Sigmoid colon (tissue), 7 donors: Measurements from ENCODE around the gene LRFN2. TPM values are rescaled to one million over a fixed set of nuclear protein-coding genes. Genes with fewer than 3 reads are reported as not detected.

Source experiments
- DNase-seq: peaks from one replicate; pipeline ENCODE4 v3.0.0-alpha.2; 2019
- H3K27ac ChIP-seq, 4 donors: fragments of 200-600 bp; sonication (generic); one replicate each; pipeline ENCODE4 v1.5.1; 2016 to 2019; ENCODE audit warnings: mild to moderate bottlenecking in 1 of 4
- H3K27me3 ChIP-seq, 3 donors: fragments of 200-600 bp; sonication (generic); one replicate each; pipeline ENCODE4 v1.5.1; 2019; ENCODE audit warnings: mild to moderate bottlenecking in 1 of 3
- H3K36me3 ChIP-seq, 4 donors: fragments of 200-600 bp; sonication (generic); one replicate each; pipeline ENCODE4 v1.5.1; 2016 to 2019
- H3K4me1 ChIP-seq, 4 donors: fragments of 200-600 bp; sonication (generic); one replicate each; pipeline ENCODE4 v1.5.1; 2017 to 2019
- H3K4me3 ChIP-seq, 4 donors: fragments of 200-600 bp; sonication (generic); one replicate each; pipeline ENCODE4 v1.5.1; 2017 to 2019; ENCODE audit warnings: mild to moderate bottlenecking in 2 of 4, moderate library complexity in 1 of 4
- H3K9me3 ChIP-seq, 4 donors: fragments of 200-600 bp in 3 of 4; sonication (generic) in 3 of 4; one replicate each; pipeline versions ENCODE4 v1.5.1 to v1.6.1; 2013 to 2019
- CTCF ChIP-seq, 4 experiments: fragments of 450-650 bp in 3 of 4; fragments of 200-600 bp in 1 of 4; IDR thresholded peaks; one replicate each; pipeline ENCODE4 v1.5.1; 2016 to 2019; ENCODE audit warnings: antibody characterized with exemption in 4 of 4, mild to moderate bottlenecking in 3 of 4, moderate library complexity in 2 of 4
- EP300 ChIP-seq, 4 donors: sonication (generic); formaldehyde crosslinking; IDR thresholded peaks; one replicate each; pipeline ENCODE4 v1.6.1; 2017; ENCODE audit warnings: antibody characterized with exemption in 4 of 4
- POLR2A ChIP-seq, 2 donors: fragments of 450-650 bp; IDR thresholded peaks; one replicate each; pipeline ENCODE4 v1.6.1; 2016; ENCODE audit warnings: antibody characterized with exemption in 2 of 2, mild to moderate bottlenecking in 2 of 2, moderate library complexity in 2 of 2
- POLR2AphosphoS5 ChIP-seq, 4 donors: sonication (generic); formaldehyde crosslinking; IDR thresholded peaks; one replicate each; pipeline ENCODE4 v1.6.1; 2017; ENCODE audit warnings: antibody characterized with exemption in 4 of 4
- WGBS, 2 donors: extraction: QIAGEN DNeasy Blood & Tissue Kit; methylation state at CpG; one replicate each; pipeline ENCODE4 v1.1.7; 2013; 5-methylcytosine and 5-hydroxymethylcytosine counted together
- intact Hi-C: fragments of 100-400 bp; cut with DNase I; formaldehyde crosslinking; loops from one replicate; pipeline ENCODE4 v1.15.1; 2023
- polyA plus RNA-seq, 3 donors: library from polyadenylated mRNA; stranded (reverse); fragments of 200-250 nt; gene quantifications; one replicate each; pipeline ENCODE4 v1.2.3, GENCODE V29; 2013
- total RNA-seq, 4 donors: library from RNA; depleted of rRNA; stranded (reverse); fragments of >200 nt; gene quantifications; one replicate each; pipeline ENCODE4 v1.1.0, GENCODE V29; 2016
- donor health status: healthy with polysubstance abuse.
- donor health status: Bipolar disorder and iron deficiency.
- donor health status: healthy.

Gene LRFN2
- total and polyA plus RNA-seq, 7 donors: 0.10 to 0.60 (median 0.49) TPM; not detected in 4

DNA sequence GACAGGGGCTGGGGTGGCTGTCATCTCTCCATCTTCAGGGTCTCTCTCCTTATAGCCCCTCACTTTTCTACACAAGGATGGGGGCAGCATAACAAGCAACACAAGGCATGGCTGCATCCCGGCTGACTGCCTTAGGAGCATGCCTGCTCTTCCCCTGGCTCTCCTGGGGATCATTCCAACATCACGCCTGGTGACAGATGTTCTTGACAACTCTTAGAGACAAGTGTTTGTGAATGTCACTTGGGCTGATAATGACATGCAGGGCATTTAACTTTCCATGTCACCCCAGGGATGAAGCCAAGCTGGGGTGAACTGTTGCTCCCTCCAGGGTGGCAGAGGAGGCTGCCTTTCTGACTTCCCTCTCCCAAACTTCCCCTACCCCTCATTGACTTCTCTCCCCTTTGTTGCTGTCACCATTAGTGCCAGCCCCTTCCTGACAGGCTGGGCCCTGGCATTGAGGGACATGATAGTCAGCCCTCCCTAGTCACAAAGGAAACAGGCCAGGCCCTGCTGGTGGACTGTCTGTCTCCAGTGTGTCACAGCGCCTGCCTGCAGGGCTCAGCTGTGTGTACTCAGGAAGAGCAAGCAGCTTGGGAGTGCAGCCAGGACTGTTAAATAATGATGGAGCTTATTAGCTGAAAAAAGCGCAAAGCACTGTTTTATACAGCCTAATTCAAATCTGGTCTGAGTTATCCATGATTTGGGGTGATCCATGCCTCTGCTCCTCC, 161.8 kb downstream of the LRFN2 start:
- Histone ChIP-seq H3K27ac (no peak overlapping the region), H3K4me1 (peaks cover 0 to 5% (median 2%) of the 10 kb centered on the region in 4 donors), H3K36me3 (no peaks in the 10 kb centered on the region), H3K4me3 (no peak overlapping the region), H3K9me3 (no peaks in the 10 kb centered on the region), H3K27me3 (no peaks in the 10 kb centered on the region)
- WGBS, 2 donors: 79 to 86% methylated on average over 4 of the region's 4 CpGs
- TF ChIP-seq EP300 (IDR thresholded peaks at IDR 0.05): no peak
- no peak for TF ChIP-seq CTCF (IDR thresholded peaks at IDR 0.05)
- no peak for TF ChIP-seq POLR2A (IDR thresholded peaks at IDR 0.05)
- no peak for TF ChIP-seq POLR2AphosphoS5 (IDR thresholded peaks at IDR 0.05)
- intact Hi-C loops: no loop called here
- DNase-seq: no peak

DNA sequence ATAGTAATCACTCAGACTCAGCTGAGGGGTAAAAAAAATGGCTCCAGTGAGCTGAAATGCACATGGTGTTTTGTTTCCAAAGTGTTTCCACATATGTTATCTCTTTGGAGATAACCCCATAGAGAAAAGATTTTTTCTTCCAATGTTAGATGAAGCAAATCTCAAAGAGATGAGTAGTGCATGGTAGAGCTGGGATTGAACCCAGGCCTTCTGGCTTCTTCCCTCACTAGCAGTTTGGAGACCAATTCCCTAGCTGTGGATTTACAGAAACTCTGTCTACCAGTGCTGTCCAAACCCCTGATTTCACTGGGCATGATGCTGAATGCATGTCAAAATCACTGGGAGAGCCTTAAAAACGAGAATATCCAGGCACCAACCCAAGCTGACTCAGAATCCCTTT, 165.1 kb downstream of the LRFN2 start:
- intact Hi-C loops: no loop called here
- no peaks in the 10 kb centered on the region for H3K36me3 ChIP-seq
- 27 to 78% methylated on average over 1 of the region's 1 CpG for WGBS, 2 donors
- no peak overlapping the region for H3K4me3 ChIP-seq
- H3K27ac ChIP-seq: no peak overlapping the region
- H3K27me3 ChIP-seq: no peaks in the 10 kb centered on the region
- H3K4me1 ChIP-seq: peaks cover 0 to 4% (median 1%) of the 10 kb centered on the region in 4 donors
- TF ChIP-seq CTCF (IDR thresholded peaks at IDR 0.05) (no peak), POLR2AphosphoS5 (IDR thresholded peaks at IDR 0.05) (no peak), EP300 (IDR thresholded peaks at IDR 0.05) (no peak), POLR2A (IDR thresholded peaks at IDR 0.05) (no peak)
- no peaks in the 10 kb centered on the region for H3K9me3 ChIP-seq
- DNase-seq: no peak

GRCh38 chr6:40419946-40420728, 167.0 kb downstream of the LRFN2 start:
- no peak for DNase-seq
- Histone ChIP-seq H3K9me3 (no peaks in the 10 kb centered on the region), H3K27ac (no peak overlapping the region), H3K4me1 (no peaks in the 10 kb centered on the region), H3K27me3 (no peaks in the 10 kb centered on the region), H3K4me3 (no peak overlapping the region), H3K36me3 (no peaks in the 10 kb centered on the region)
- intact Hi-C loops: no loop called here
- 87 to 90% methylated on average over 17 of the region's 17 CpGs for WGBS, 2 donors
- TF ChIP-seq POLR2AphosphoS5 (IDR thresholded peaks at IDR 0.05): no peak
- TF ChIP-seq POLR2A (IDR thresholded peaks at IDR 0.05): no peak
- TF ChIP-seq CTCF (IDR thresholded peaks at IDR 0.05): no peak
- no peak for TF ChIP-seq EP300 (IDR thresholded peaks at IDR 0.05)

- Histone ChIP-seq H3K27ac (no peak overlapping the region), H3K36me3 (no peaks in the 10 kb centered on the region), H3K9me3 (no peaks in the 10 kb centered on the region), H3K4me1 (no peaks in the 10 kb centered on the region), H3K4me3 (no peak overlapping the region), H3K27me3 (no peaks in the 10 kb centered on the region)
- no peak for TF ChIP-seq POLR2A (IDR thresholded peaks at IDR 0.05)
- no peak for TF ChIP-seq POLR2AphosphoS5 (IDR thresholded peaks at IDR 0.05)
- no peak for TF ChIP-seq EP300 (IDR thresholded peaks at IDR 0.05)
- TF ChIP-seq CTCF (IDR thresholded peaks at IDR 0.05): no peak
- 95 to 98% methylated on average over 1 of the region's 1 CpG for WGBS, 2 donors
- DNase-seq: no peak
- intact Hi-C loops: no loop called here
Measured at GRCh38 chr6:40419377-40419776, 167.8 kb downstream of the LRFN2 start.
